Activated CD4-positive, alpha-beta T cell treated with anti-CD3 and anti-CD28 coated beads, Interleukin-2, amount 10 ng/mL, durations not matched to agents 7 days and 5 days (primary cell): Measurements from ENCODE around the gene PARD3B. TPM values are rescaled to one million over a fixed set of nuclear protein-coding genes. Genes with fewer than 3 reads are reported as not detected.

Experiments used
- CTCF ChIA-PET: fragments of 350-600 bp; sonication (Branson Sonifier 250); formaldehyde crosslinking; loops from one replicate; lab custom pipeline; 2021; ENCODE audit warnings: antibody characterized with exemption; lab: Charles Lee
- POLR2A ChIA-PET: fragments of 350-600 bp; sonication (Branson Sonifier 250); formaldehyde crosslinking; loops from one replicate; lab custom pipeline; 2021; ENCODE audit warnings: antibody characterized with exemption; lab: Charles Lee
- DNase-seq: peaks from one replicate; pipeline ENCODE4 v3.0.0-alpha.2; 2020
- H3K27ac Mint-ChIP-seq: one replicate; pipeline ENCODE4 v1.8.0; 2021; ENCODE audit warnings: mild to moderate bottlenecking, moderate library complexity, mixed read lengths
- H3K27me3 Mint-ChIP-seq: one replicate; pipeline ENCODE4 v1.8.0; 2021; ENCODE audit warnings: mixed read lengths
- H3K36me3 Mint-ChIP-seq: one replicate; pipeline ENCODE4 v1.8.0; 2021; ENCODE audit warnings: low read depth, mixed read lengths
- H3K4me1 Mint-ChIP-seq: one replicate; pipeline ENCODE4 v1.8.0; 2021; ENCODE audit warnings: mixed read lengths
- H3K4me3 Mint-ChIP-seq: one replicate; pipeline ENCODE4 v1.8.0; 2021; ENCODE audit warnings: mild to moderate bottlenecking, moderate library complexity, mixed read lengths
- H3K9me3 Mint-ChIP-seq: one replicate; pipeline ENCODE4 v1.8.0; 2021; ENCODE audit warnings: mixed read lengths
- total RNA-seq, 2 experiments: library from RNA; stranded (reverse); gene quantifications; one replicate each; pipeline ENCODE4 v1.2.3, GENCODE V29; 2021

Gene PARD3B
- total RNA-seq, 2 experiments from 2014 or later = 0.50 to 0.77 TPM

- no peak overlapping the region for H3K4me3 Mint-ChIP-seq
- peaks cover 3% of the 10 kb centered on the region for H3K9me3 Mint-ChIP-seq
- DNase-seq = no peak
- ChIA-PET CTCF (no interaction called here), POLR2A (no interaction called here)
- H3K4me1 Mint-ChIP-seq = no peaks in the 10 kb centered on the region
- H3K27me3 Mint-ChIP-seq = peaks cover 2% of the 10 kb centered on the region
- no peak overlapping the region for H3K27ac Mint-ChIP-seq
- no peaks in the 10 kb centered on the region for H3K36me3 Mint-ChIP-seq
Observed at GRCh38 chr2:204652063-204652462, 106.8 kb downstream of the PARD3B start.

DNA sequence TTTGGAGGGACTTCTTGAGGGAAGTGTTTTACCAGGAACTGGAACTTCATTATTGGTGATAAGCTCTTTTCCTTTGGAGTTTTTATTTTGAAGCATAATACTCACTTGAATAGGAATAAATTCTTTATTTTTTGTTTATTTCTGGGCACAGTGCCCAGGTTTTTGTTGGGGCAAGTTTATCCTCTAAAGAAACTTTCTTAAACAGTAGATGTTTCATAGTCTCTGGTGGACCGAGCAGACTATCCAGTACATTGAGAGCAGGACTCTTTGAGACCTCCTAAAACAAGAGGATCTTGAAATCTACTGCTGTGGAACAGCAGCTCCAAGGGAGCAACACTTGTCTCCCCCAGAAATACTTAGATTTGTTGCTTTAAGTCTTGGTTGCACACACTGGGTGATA is 109.4 kb downstream of the PARD3B start:
- Mint-ChIP-seq H3K4me3 (no peak overlapping the region), H3K9me3 (peaks cover 3% of the 10 kb centered on the region), H3K27me3 (peaks cover 2% of the 10 kb centered on the region), H3K27ac (no peak overlapping the region), H3K4me1 (no peaks in the 10 kb centered on the region), H3K36me3 (no peaks in the 10 kb centered on the region)
- CTCF ChIA-PET = interaction anchor here (2.0 kb wide), 1 partner anchor 13 kb away, joined by 4 read pairs; no protein-coding TSS in a partner anchor
- DNase-seq = no peak
- POLR2A ChIA-PET = no interaction called here

- Mint-ChIP-seq H3K36me3 (no peaks in the 10 kb centered on the region), H3K9me3 (peaks cover 3% of the 10 kb centered on the region), H3K4me3 (no peak overlapping the region), H3K4me1 (no peaks in the 10 kb centered on the region), H3K27ac (no peak overlapping the region), H3K27me3 (peaks cover 2% of the 10 kb centered on the region)
- DNase-seq = no peak
- CTCF ChIA-PET = interaction anchor here (2.0 kb wide), 1 partner anchor 13 kb away, joined by 4 read pairs; no protein-coding TSS in a partner anchor
- POLR2A ChIA-PET = no interaction called here
Observed at GRCh38 chr2:204655101-204655500, 109.8 kb downstream of the PARD3B start.

DNA sequence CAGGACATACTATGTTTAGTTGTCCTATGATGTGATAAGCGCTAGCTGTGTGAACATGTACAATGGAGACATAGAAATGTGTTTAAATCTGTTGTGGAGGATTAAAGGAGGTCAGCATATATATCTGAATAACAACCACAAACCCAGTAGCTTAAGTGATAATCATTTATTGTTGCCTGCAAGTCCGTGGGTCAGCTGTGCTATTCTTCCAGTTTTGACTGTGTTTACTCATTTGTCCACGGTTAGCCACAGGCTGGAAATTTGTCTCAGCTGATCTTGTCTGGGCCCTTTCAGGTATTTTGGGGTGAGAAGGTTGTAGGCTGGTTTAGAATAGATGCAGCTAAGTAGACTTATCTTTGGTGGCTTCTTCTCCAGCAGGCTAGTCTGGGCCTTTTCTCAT is 110.4 kb downstream of the PARD3B start:
- ChIA-PET POLR2A (no interaction called here), CTCF (interaction anchor here (2.0 kb wide), 1 partner anchor 14 kb away, joined by 4 read pairs; no protein-coding TSS in a partner anchor)
- DNase-seq = no peak
- Mint-ChIP-seq H3K9me3 (peaks cover 3% of the 10 kb centered on the region), H3K27ac (no peak overlapping the region), H3K4me1 (no peaks in the 10 kb centered on the region), H3K36me3 (no peaks in the 10 kb centered on the region), H3K4me3 (no peak overlapping the region), H3K27me3 (peaks cover 2% of the 10 kb centered on the region)

DNA sequence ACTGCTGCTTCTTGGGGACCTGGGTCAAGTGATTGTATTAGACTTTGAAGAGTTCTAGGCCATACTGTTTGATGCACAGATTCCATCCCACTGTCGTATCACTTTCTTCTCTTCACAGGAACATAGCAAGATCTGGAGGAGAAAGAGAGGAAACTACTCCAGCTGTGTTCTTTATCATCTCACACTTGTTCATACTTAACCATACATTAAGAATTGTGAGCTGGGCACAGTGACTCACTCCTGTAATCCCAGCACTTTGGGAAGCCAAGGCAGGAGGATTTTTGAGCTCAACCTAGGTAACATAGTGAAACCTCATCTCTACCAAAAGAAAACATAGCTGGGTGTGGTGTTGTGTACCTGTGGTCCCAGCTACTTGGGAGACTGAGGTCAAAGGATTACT is 111.7 kb downstream of the PARD3B start:
- CTCF ChIA-PET = interaction anchor here (0.6 to 0.9 kb wide), 2 partner anchors 140 to 335 kb away, joined by 3 to 4 read pairs; no protein-coding TSS in a partner anchor
- peaks cover 2% of the 10 kb centered on the region for H3K27me3 Mint-ChIP-seq
- peaks cover 3% of the 10 kb centered on the region for H3K9me3 Mint-ChIP-seq
- DNase-seq = no peak
- no peak overlapping the region for H3K4me3 Mint-ChIP-seq
- no peaks in the 10 kb centered on the region for H3K36me3 Mint-ChIP-seq
- H3K4me1 Mint-ChIP-seq = no peaks in the 10 kb centered on the region
- POLR2A ChIA-PET = no interaction called here
- H3K27ac Mint-ChIP-seq = no peak overlapping the region

DNA sequence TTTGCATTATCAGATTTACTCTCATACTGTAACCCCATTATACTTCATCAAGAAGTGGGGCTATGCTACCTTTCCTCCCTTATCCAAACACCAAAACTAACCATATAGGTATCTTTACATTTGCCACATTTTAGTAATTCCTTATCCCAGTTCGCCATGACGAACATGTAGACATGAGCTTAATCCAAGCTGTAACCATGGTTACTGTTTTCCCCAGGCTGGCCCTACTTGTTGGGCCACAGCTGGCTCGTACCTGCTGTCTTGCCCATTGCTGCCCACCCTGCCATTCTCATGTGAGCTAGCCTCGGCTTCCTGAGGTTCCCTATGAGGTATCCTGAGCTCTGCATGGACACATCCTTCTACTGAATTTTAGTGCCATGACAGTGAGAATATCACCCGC is 117.7 kb downstream of the PARD3B start:
- CTCF ChIA-PET = no interaction called here
- POLR2A ChIA-PET = no interaction called here

GRCh38 chr2:204663816-204664425 is 118.6 kb downstream of the PARD3B start:
- ChIA-PET POLR2A (no interaction called here), CTCF (no interaction called here)
- Mint-ChIP-seq H3K9me3 (no peaks in the 10 kb centered on the region), H3K36me3 (no peaks in the 10 kb centered on the region), H3K4me1 (no peaks in the 10 kb centered on the region), H3K27me3 (peaks cover under 1% of the 10 kb centered on the region), H3K4me3 (no peak overlapping the region), H3K27ac (no peak overlapping the region)
- DNase-seq = no peak

More for the DNA sequence above, 117.7 kb downstream of the PARD3B start:
- Mint-ChIP-seq H3K4me3 (no peak overlapping the region), H3K4me1 (no peaks in the 10 kb centered on the region), H3K27ac (no peak overlapping the region), H3K9me3 (no peaks in the 10 kb centered on the region), H3K36me3 (no peaks in the 10 kb centered on the region), H3K27me3 (no peaks in the 10 kb centered on the region)
- no peak for DNase-seq

GRCh38 chr2:204664708-204665121 is 119.4 kb downstream of the PARD3B start:
- CTCF ChIA-PET = interaction anchor here (0.6 kb wide), 1 partner anchor 1774 kb away, joined by 3 read pairs; no protein-coding TSS in a partner anchor
- POLR2A ChIA-PET = no interaction called here
- no peak overlapping the region for H3K4me3 Mint-ChIP-seq

DNA sequence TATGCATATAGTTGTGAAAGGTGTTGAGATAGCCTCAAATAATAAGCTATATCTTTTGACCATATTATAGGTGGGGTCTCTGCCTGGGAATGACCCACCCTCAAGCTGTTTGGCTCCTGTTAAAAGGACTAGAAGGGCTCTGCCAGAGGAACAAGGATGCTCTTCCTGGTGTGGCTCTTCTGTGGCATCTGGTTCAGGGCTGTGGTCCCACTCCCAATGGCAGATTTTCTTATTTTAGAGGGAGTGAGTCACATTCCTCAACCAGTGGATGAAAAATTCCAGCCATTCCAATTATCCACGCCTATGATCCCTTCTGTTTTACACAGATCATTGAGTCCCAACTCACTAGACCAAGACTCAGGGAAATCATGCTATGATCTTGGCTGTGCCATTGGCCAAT is 119.9 kb downstream of the PARD3B start:
- no peaks in the 10 kb centered on the region for H3K4me1 Mint-ChIP-seq
- ChIA-PET CTCF (interaction anchor here (0.6 kb wide), 1 partner anchor 1774 kb away, joined by 3 read pairs; no protein-coding TSS in a partner anchor), POLR2A (no interaction called here)

More at GRCh38 chr2:204664708-204665121, 119.4 kb downstream of the PARD3B start:
- no peak for DNase-seq
- Mint-ChIP-seq H3K36me3 (no peaks in the 10 kb centered on the region), H3K27ac (no peak overlapping the region), H3K9me3 (no peaks in the 10 kb centered on the region), H3K4me1 (no peaks in the 10 kb centered on the region), H3K27me3 (peaks cover 2% of the 10 kb centered on the region)

GRCh38 chr2:204665771-204666170 is 120.5 kb downstream of the PARD3B start:
- Mint-ChIP-seq H3K27me3 (peaks cover 2% of the 10 kb centered on the region), H3K4me3 (no peak overlapping the region), H3K4me1 (no peaks in the 10 kb centered on the region), H3K27ac (no peak overlapping the region), H3K36me3 (no peaks in the 10 kb centered on the region), H3K9me3 (no peaks in the 10 kb centered on the region)
- no peak for DNase-seq
- POLR2A ChIA-PET = no interaction called here
- CTCF ChIA-PET = no interaction called here

More for the DNA sequence above, 119.9 kb downstream of the PARD3B start:
- DNase-seq = no peak
- Mint-ChIP-seq H3K4me3 (no peak overlapping the region), H3K27me3 (peaks cover 2% of the 10 kb centered on the region), H3K36me3 (no peaks in the 10 kb centered on the region), H3K9me3 (no peaks in the 10 kb centered on the region), H3K27ac (no peak overlapping the region)

DNA sequence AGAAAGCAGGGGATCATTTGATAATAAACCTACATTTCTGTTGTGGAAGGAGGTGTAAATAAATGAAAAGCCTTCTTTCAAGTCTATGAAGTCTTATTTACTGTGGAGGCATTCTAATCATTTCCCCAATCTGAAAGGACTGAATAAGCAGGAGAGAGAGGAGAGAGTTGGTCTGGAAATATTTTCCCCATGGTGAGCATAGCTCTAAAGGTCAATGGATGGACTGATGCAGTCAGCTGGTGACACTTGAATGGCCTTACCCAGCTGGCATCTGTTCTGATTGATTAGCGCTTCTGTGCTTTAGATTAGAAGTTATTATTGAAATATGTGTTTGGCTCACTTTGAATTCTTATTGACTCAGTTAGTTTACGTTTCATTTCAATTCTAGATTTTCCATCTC is 122.7 kb downstream of the PARD3B start:
- Mint-ChIP-seq H3K4me3 (no peak overlapping the region), H3K27ac (no peak overlapping the region), H3K27me3 (peaks cover 2% of the 10 kb centered on the region), H3K9me3 (no peaks in the 10 kb centered on the region), H3K4me1 (no peaks in the 10 kb centered on the region), H3K36me3 (no peaks in the 10 kb centered on the region)
- DNase-seq = no peak
- ChIA-PET CTCF (no interaction called here), POLR2A (no interaction called here)

DNA sequence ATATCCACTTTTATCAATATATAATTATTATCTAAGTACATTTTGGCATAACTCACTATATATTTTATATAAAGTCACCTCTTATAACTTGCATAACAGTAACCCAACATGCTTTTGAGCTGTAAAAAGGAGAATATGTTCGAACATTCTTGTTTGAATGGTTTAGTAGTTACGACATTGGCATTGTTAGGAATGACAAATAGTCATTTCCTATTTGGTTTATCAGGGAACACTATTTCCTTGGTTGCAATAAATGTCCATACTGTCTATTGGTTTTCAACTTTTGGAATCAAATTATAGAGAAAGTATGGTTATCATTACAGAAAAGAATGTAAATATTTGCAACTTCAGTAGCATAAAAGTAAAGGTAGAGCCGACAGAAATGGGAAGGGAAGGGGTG is 124.1 kb downstream of the PARD3B start:
- Mint-ChIP-seq H3K27ac (no peak overlapping the region), H3K4me1 (no peaks in the 10 kb centered on the region), H3K36me3 (no peaks in the 10 kb centered on the region), H3K9me3 (no peaks in the 10 kb centered on the region), H3K27me3 (peaks cover 2% of the 10 kb centered on the region), H3K4me3 (no peak overlapping the region)
- no peak for DNase-seq
- CTCF ChIA-PET = no interaction called here
- POLR2A ChIA-PET = no interaction called here

DNA sequence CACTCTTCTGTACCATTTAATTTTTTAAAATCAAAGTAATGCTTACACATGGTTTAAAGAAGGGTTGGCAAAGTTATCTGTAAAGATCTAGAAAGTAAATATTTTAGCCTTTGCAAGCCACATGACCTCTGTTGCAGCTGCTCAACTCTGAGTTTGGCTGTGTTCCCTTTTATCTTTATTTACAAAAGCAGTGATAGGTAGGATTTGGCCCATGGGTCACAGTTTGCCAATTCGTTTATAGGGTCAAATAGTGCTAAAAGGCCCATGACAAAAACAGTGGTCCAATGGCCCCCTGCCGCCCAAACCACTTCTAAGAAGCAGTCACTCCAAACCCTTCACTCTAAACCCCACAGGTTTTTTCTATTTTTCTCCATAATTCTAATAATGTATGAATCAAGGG is 124.8 kb downstream of the PARD3B start:
- Mint-ChIP-seq H3K4me3 (no peak overlapping the region), H3K9me3 (no peaks in the 10 kb centered on the region), H3K4me1 (no peaks in the 10 kb centered on the region), H3K27ac (no peak overlapping the region), H3K36me3 (no peaks in the 10 kb centered on the region), H3K27me3 (peaks cover 3% of the 10 kb centered on the region)
- CTCF ChIA-PET = no interaction called here
- DNase-seq = no peak
- POLR2A ChIA-PET = no interaction called here

GRCh38 chr2:204670756-204671155 is 125.5 kb downstream of the PARD3B start:
- POLR2A ChIA-PET = no interaction called here
- H3K4me3 Mint-ChIP-seq = no peak overlapping the region
- H3K27me3 Mint-ChIP-seq = peaks cover 3% of the 10 kb centered on the region
- no peak for DNase-seq
- CTCF ChIA-PET = no interaction called here
- H3K9me3 Mint-ChIP-seq = no peaks in the 10 kb centered on the region
- H3K27ac Mint-ChIP-seq = no peak overlapping the region
- no peaks in the 10 kb centered on the region for H3K36me3 Mint-ChIP-seq
- H3K4me1 Mint-ChIP-seq = no peaks in the 10 kb centered on the region
